A549 (cell line): ENCODE measurements around the gene SASS6. TPM values are rescaled to one million over a fixed set of nuclear protein-coding genes. Genes with fewer than 3 reads are reported as not detected.

Experiments
- ATAC-seq, 2 experiments: fragments of 200-7000 bp in 1 of 2; fragments of >200 bp in 1 of 2; cut with Nextera tagmentation in 1 of 2; cut with Tn5 transposase in 1 of 2; 3 replicates each; pipeline versions ENCODE4 v1.8.0 to v1.9.1; 2018 to 2020; ENCODE audit warnings: mild to moderate bottlenecking in 1 of 2, moderate library complexity in 1 of 2
- CTCF ChIA-PET: fragments of 300-600 bp; sonication (Branson Sonifier 250); formaldehyde crosslinking; extraction: SDS; loops from one replicate; lab custom pipeline; 2021; ENCODE audit warnings: antibody characterized with exemption, inconsistent platforms; lab: Yijun Ruan, JAX
- POLR2A ChIA-PET: fragments of 350-600 bp; formaldehyde crosslinking; extraction: SDS; loops from one replicate; lab custom pipeline; 2021; ENCODE audit warnings: antibody characterized with exemption, inconsistent platforms; lab: Yijun Ruan, JAX
- DNase-seq, 2 experiments: peaks; one replicate each; pipeline versions ENCODE4 v3.0.0 to v3.0.0-alpha.2; 2011 to 2016; ENCODE audit warnings: low read depth in 1 of 2, low spot score in 1 of 2
- FAIRE-seq: peaks from 2 replicates; lab custom pipeline; 2011; peaks lifted over from hg19 to GRCh38; lab: Jason Lieb, UNC
- H3K27ac ChIP-seq, 2 experiments: fragments of >200 bp; sonication (Bioruptor Twin); formaldehyde crosslinking; 3 replicates each; pipeline ENCODE4 v1.5.1; 2016 to 2017
- H3K4me1 ChIP-seq: fragments of >200 bp; sonication (Bioruptor Twin); formaldehyde crosslinking; 3 replicates; pipeline ENCODE4 v1.6.1; 2016
- H3K4me2 ChIP-seq: fragments of >200 bp; sonication (Bioruptor Twin); formaldehyde crosslinking; 3 replicates; pipeline ENCODE4 v1.6.1; 2016
- H3K4me3 ChIP-seq: fragments of >200 bp; sonication (Bioruptor Twin); formaldehyde crosslinking; 3 replicates; pipeline ENCODE4 v1.5.1; 2016
- H3K9me3 ChIP-seq: fragments of >200 bp; sonication (Bioruptor Twin); formaldehyde crosslinking; 3 replicates; pipeline ENCODE4 v1.6.1; 2016
- CBX2 ChIP-seq: fragments of 200-600 bp; sonication (generic); IDR thresholded peaks from 2 replicates; pipeline ENCODE4 v1.6.1; 2016; ENCODE audit warnings: low read depth, mild to moderate bottlenecking, borderline replicate concordance
- CBX8 ChIP-seq: fragments of 200-600 bp; sonication (generic); IDR thresholded peaks from 2 replicates; pipeline ENCODE4 v1.6.1; 2016
- FOSB ChIP-seq: fragments of 250-450 bp; sonication (Bioruptor Pico); IDR thresholded peaks from 2 replicates; pipeline ENCODE4 v1.5.0; 2020; ENCODE audit warnings: mild to moderate bottlenecking, moderate library complexity
- FOSL2 ChIP-seq, 2 experiments: fragments of 450-650 bp in 1 of 2; fragments of >200 bp in 1 of 2; sonication (Bioruptor Twin) in 1 of 2; formaldehyde crosslinking; IDR thresholded peaks; 2 replicates each; pipeline versions ENCODE4 v1.5.0 to v1.6.1; 2016 to 2020; ENCODE audit warnings: mild to moderate bottlenecking in 1 of 2, moderate library complexity in 1 of 2
- FOXS1 ChIP-seq: fragments of 250-450 bp; sonication (Bioruptor Pico); IDR thresholded peaks from 2 replicates; pipeline ENCODE4 v1.5.0; 2020; ENCODE audit warnings: mild to moderate bottlenecking, moderate library complexity
- HDAC2 ChIP-seq: fragments of 200-600 bp; sonication (generic); IDR thresholded peaks from 2 replicates; pipeline ENCODE4 v1.6.1; 2016
- HES2 ChIP-seq: fragments of >200 bp; sonication (Bioruptor Twin); formaldehyde crosslinking; IDR thresholded peaks from 2 replicates; pipeline ENCODE4 v1.6.1; 2016
- HOXA7 ChIP-seq: fragments of 250-450 bp; sonication (Bioruptor Pico); IDR thresholded peaks from 2 replicates; pipeline ENCODE4 v1.5.0; 2020; ENCODE audit warnings: mild to moderate bottlenecking, moderate library complexity
- HOXB5 ChIP-seq: fragments of 250-450 bp; sonication (Bioruptor Pico); IDR thresholded peaks from 2 replicates; pipeline ENCODE4 v1.5.0; 2020; ENCODE audit warnings: mild to moderate bottlenecking, moderate library complexity
- JUN ChIP-seq, 2 experiments: fragments of >200 bp; sonication (Bioruptor Twin); formaldehyde crosslinking; IDR thresholded peaks; 2 replicates in 1 of 2; 3 replicates in 1 of 2; pipeline ENCODE4 v1.6.1; 2016 to 2017
- MAX ChIP-seq: IDR thresholded peaks from 2 replicates; pipeline ENCODE4 v1.6.1; 2012
- MYC ChIP-seq: IDR thresholded peaks from 2 replicates; pipeline ENCODE4 v1.6.1; 2012; ENCODE audit warnings: mild to moderate bottlenecking, inconsistent platforms, low read length, improper control_type of control experiment, borderline replicate concordance
- PBX3 ChIP-seq: IDR thresholded peaks from 2 replicates; pipeline ENCODE4 v1.6.1; 2012
- RAD21 ChIP-seq, 2 experiments: fragments of >200 bp in 1 of 2; sonication (Bioruptor Twin) in 1 of 2; formaldehyde crosslinking in 1 of 2; IDR thresholded peaks in 1 of 2; conservative IDR thresholded peaks in 1 of 2; 2 replicates in 1 of 2; 3 replicates in 1 of 2; pipeline ENCODE4 v1.6.1; 2012 to 2018; ENCODE audit warnings: inconsistent platforms in 1 of 2
- REST ChIP-seq: fragments of 200-600 bp; sonication (generic); IDR thresholded peaks from 2 replicates; pipeline ENCODE4 v1.6.1; 2016; ENCODE audit warnings: antibody characterized with exemption, mild to moderate bottlenecking, moderate library complexity
- TFCP2L1 ChIP-seq: fragments of 250-450 bp; sonication (Bioruptor Pico); IDR thresholded peaks from 2 replicates; pipeline ENCODE4 v1.5.0; 2021; ENCODE audit warnings: mild to moderate bottlenecking
- USF2 ChIP-seq: fragments of 450-650 bp; IDR thresholded peaks from 2 replicates; pipeline ENCODE4 v1.6.1; 2014; ENCODE audit warnings: antibody characterized with exemption
- ZC3H11A ChIP-seq: fragments of 450-650 bp; IDR thresholded peaks from 2 replicates; pipeline ENCODE4 v1.6.1; 2014; ENCODE audit warnings: antibody characterized with exemption, mild to moderate bottlenecking
- ZFP36 ChIP-seq: fragments of 450-650 bp; IDR thresholded peaks from 2 replicates; pipeline ENCODE4 v1.6.1; 2014; ENCODE audit warnings: borderline replicate concordance; ENCODE audit not compliant: partially characterized antibody
- ZNF302 ChIP-seq: fragments of 250-450 bp; sonication (Bioruptor Pico); IDR thresholded peaks from 2 replicates; pipeline ENCODE4 v1.9.0; 2021; ENCODE audit warnings: inconsistent platforms, mild to moderate bottlenecking, moderate library complexity
- ZSCAN20 ChIP-seq: fragments of 250-450 bp; sonication (Bioruptor Pico); IDR thresholded peaks from 2 replicates; pipeline ENCODE4 v1.8.0; 2022; ENCODE audit warnings: mild to moderate bottlenecking, moderate library complexity
- WGBS: methylation state at CpG from one replicate; pipeline ENCODE4 v1.1.6; 2017; ENCODE audit errors: missing lambda C conversion rate; 5-methylcytosine and 5-hydroxymethylcytosine counted together
- polyA plus RNA-seq, 4 experiments: library from polyadenylated mRNA; depleted of rRNA in 3 of 4; stranded (reverse); fragments of >200 nt; fragmentation: RNase III in 1 of 4; extraction: RNeasy Plus Mini Kit Qiagen cat#74134 plus additional on column Dnase treatment in 1 of 4; gene quantifications; 2 replicates in 3 of 4; 3 replicates in 1 of 4; pipeline ENCODE4 v1.2.3, GENCODE V29; 2011 to 2017

The SASS6 gene
- polyA plus RNA-seq, 2 of the 4 experiments (the other 2 are of a cell fraction), result 4.0 to 5.2 TPM

GRCh38 chr1:100137602-100138001, 4.9 kb upstream of the SASS6 start:
- TF ChIP-seq USF2 (no peak), MAX (no peak), HES2 (no peak), MYC (no peak), REST (no peak), PBX3 (no peak), ZC3H11A (no peak)
- FAIRE-seq (no peak), ATAC-seq (no peak), DNase-seq (no peak)
- ChIA-PET CTCF (no interaction called here), POLR2A (no interaction called here)
- no peaks in the 10 kb centered on the region for H3K9me3 ChIP-seq
- no peak overlapping the region for H3K4me3 ChIP-seq
- H3K27ac ChIP-seq, result no peak overlapping the region
- H3K4me1 ChIP-seq, result 0 out of 3 replicates have a peak, but pooled peaks cover 9% of the 10 kb centered on the region
- WGBS, result 91% methylated on average over 2 of the region's 2 CpGs
- no peak overlapping the region for H3K4me2 ChIP-seq

- FAIRE-seq, result no peak
- no peak for ATAC-seq
- POLR2A ChIA-PET, result no interaction called here
Observed at GRCh38 chr1:100134872-100135271, 2.1 kb upstream of the SASS6 start.

More at GRCh38 chr1:100134872-100135271, 2.1 kb upstream of the SASS6 start:
- peaks cover 24% of the 10 kb centered on the region for H3K4me1 ChIP-seq
- H3K4me3 ChIP-seq, result no peak overlapping the region
- no peak for DNase-seq
- no peaks in the 10 kb centered on the region for H3K9me3 ChIP-seq
- 67% methylated on average over 3 of the region's 3 CpGs for WGBS
- TF ChIP-seq CBX8 (no peak), HES2 (no peak), RAD21 (conservative IDR thresholded peaks at IDR 0.05 in 1 of 2, IDR thresholded peaks at IDR 0.05 in 1 of 2) (no peak), FOSL2 (IDR thresholded peaks at IDR 0.05) (no peak), FOSL2 (CRISPR knock-in tag; IDR thresholded peaks at IDR 0.05) (no peak), FOSB (CRISPR knock-in tag) (no peak), FOXS1 (CRISPR knock-in tag) (no peak), ZSCAN20 (no peak), HDAC2 (no peak), HOXB5 (CRISPR knock-in tag) (no peak), CBX2 (no peak), TFCP2L1 (no peak), ZFP36 (no peak), REST (no peak), HOXA7 (CRISPR knock-in tag) (no peak), JUN (IDR thresholded peaks at IDR 0.05) (no peak), ZNF302 (CRISPR knock-in tag) (no peak)
- TF ChIP-seq, all 56 proteins: peak for 0
- CTCF ChIA-PET, result interaction anchor here (0.8 kb wide), 1 partner anchor 62 kb away, joined by 3 read pairs; no protein-coding TSS in a partner anchor
- Histone ChIP-seq H3K27ac (no peak overlapping the region), H3K4me2 (no peak overlapping the region; the same call in 2 of the 3 replicates)
